ENCODE results near the gene SOX6.

The SOX6 gene

DNA sequence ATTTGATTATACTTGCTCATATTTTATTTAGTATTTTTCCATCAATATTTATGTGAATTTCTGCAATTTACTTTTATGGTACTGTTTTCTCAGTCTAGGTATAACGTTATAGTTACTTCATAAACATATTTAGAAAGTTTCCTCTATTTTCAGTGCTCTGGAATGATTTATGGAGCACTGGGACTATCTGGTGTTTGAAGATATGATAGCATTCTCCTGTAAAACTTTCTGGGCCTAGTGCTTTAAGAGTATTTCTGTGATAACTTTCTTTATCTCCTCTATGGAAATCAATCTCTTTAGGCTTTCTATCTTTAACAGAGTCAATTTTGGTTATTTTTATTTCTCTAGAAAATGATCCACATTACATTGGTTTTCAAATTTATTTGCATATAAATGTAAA lies 85.1 kb downstream of the SOX6 start:
- no peak for DNase-seq (ENCODE audit: low read depth)

DNA sequence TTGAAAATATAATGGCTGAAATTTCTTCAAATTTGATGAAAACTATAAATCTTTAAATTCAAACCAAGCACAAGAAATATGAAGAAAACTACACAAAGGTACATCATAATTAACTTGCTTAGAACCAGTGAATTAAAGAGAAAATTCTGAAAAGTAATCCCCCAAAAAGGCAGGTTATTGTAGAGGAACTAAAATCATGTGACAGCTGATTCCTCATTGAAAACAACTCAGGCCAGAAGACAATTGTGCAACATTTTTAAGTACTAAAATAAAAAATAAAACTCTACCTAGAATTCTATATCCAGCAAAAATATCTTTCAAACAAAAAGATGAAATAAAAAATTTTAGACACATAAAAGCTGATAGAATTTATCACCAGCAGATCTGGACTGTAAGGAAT lies 90.3 kb downstream of the SOX6 start:
- DNase-seq (ENCODE audit: low read depth): no peak

DNA sequence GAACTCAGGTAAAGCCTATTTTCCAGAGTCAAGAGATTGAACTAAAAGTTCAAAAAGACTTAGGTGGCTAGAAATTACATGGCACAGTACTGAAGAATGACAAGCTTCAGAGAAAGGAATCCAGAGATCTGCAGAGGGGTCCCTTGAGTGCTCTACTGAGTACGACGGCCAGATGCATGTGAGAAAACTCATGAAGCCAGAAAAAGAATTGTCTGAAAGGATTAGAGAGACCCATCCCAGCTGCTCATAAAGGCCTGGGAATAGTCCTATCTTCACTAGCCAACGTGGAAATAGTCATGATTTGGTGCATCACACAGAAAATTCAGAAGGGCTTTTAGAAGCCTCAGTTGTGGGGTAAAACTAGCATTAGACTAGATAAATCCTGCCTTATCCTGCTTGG lies 91.3 kb downstream of the SOX6 start:
- DNase-seq (ENCODE audit: low read depth): no peak

DNA sequence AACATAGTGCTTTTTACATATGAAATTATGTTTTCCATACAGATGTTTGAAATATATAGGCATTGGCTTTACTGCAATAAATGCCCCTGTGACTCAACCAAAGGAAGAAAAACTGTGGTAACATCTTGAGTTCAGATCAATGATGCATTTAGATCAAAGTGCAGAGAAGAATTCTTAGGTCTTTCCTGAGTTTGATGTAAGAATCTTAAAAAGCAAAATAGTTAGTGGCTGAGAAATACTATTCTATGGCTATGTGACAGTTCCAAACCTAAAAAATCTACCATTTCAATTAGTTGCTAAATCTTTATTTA lies 93.7 kb downstream of the SOX6 start:
- no peak for DNase-seq (ENCODE audit: low read depth)

DNA sequence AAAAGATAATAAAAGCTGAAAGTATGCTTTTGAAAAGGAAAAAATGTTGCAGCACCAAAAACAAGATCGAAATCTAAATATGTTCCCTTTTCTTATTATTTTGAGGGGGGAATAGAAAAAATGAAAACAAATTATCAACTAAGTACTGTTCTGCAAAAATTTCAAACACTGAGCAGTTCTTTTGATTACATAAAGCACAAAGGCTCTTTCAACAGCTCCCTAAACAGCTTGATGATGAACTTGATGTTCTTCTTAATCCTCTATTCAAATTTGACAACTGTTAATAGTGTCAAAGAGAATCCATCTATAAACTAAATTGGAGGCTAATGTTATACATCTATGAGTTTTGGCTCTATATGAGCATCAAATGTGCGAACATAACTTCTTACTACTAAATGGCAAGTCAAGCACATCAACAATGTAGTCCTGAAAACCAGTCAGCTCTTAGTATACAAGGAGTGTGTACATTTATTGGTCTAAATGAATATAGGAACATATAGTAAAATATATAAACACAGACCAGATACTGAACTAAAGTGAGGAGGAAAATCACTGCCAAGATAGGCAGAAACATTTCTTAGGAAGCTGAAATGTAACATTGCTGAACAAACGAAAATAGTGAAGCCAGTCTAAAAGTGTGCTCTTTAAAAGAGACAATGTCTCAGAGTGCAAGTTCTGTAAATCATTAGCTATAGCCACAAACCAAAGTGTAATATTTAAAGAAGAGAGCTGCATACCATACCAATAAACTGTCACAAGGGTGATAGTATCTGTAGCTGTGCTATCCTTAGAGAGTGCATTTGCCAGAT lies 94.3 kb downstream of the SOX6 start:
- DNase-seq (ENCODE audit: low read depth): no peak

DNA sequence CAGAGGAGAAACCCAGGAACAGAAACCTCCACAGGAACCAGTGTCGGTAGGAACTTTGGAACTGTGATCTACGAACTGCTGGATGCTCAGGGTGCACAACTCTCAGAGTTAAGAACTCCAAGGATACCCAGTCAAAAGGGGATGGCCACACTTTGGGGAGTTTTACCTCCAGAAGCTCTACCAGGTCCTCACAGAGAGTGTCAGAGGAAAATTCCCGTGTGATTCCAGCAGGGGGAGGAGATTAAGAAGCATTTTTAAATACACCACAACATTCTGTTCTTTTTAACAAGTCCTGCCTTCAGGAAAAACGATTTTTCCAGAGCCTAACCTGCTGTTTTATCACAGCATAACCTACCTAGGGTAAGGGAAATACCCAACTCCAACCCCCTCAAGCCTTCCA lies 104.0 kb downstream of the SOX6 start:
- DNase-seq (ENCODE audit: low read depth): no peak

DNA sequence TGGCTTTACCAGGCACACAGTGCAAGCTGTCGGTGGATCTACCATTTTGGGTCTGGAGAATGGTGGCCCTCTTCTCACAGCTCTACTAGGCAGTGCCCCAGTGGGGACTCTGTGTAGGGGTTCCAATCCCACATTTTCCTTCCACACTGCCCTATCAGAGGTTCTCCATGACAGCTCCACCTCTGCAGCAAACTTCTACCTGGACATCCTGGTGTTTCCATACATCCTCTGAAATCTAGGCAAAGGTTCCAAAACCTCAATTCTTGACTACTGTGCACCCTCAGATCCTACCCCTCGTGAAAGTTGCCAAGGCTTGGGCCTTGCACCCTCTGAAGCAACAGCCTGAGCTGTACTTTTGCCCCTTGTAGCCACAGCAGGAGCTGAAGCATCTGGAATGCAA lies 108.1 kb downstream of the SOX6 start:
- no peak for DNase-seq (ENCODE audit: low read depth)

DNA sequence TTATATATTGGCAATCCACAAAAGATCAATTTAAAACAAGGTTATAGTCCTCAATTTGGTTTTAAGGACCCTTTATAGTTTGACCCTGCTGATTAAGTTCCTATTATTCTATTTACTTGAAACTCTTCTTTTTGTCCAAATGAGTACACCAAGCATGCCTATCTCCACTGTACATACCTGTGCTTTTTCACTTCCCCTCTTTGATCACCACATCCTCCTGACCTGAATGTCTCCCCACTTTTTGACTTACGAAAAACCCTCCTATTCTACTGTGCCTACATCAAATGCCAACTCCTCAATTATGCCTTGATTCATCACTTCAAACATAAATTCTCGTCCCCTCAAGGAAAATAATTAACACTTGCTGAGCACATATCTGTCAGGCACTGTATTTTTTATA lies 113.5 kb downstream of the SOX6 start:
- no peak for DNase-seq (ENCODE audit: low read depth)

DNA sequence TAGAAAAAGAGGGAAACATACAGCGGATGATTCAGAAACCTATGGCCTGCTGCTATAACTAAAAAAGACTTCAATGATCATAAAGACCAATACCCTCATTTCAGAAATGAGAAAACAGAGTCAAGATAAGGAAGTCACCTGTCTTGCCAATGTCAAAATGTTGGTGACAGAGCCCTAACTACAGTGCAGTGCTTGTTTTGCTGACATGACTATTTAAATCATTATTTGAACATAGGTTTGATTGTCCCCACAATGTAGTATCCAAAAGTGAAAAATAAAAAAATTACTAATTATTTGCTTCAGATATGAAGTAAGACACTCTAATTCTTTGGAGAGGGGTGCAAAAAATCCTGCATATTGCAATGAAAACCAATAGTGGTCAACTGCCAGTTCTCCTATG lies 115.7 kb downstream of the SOX6 start:
- DNase-seq (ENCODE audit: low read depth): no peak

DNA sequence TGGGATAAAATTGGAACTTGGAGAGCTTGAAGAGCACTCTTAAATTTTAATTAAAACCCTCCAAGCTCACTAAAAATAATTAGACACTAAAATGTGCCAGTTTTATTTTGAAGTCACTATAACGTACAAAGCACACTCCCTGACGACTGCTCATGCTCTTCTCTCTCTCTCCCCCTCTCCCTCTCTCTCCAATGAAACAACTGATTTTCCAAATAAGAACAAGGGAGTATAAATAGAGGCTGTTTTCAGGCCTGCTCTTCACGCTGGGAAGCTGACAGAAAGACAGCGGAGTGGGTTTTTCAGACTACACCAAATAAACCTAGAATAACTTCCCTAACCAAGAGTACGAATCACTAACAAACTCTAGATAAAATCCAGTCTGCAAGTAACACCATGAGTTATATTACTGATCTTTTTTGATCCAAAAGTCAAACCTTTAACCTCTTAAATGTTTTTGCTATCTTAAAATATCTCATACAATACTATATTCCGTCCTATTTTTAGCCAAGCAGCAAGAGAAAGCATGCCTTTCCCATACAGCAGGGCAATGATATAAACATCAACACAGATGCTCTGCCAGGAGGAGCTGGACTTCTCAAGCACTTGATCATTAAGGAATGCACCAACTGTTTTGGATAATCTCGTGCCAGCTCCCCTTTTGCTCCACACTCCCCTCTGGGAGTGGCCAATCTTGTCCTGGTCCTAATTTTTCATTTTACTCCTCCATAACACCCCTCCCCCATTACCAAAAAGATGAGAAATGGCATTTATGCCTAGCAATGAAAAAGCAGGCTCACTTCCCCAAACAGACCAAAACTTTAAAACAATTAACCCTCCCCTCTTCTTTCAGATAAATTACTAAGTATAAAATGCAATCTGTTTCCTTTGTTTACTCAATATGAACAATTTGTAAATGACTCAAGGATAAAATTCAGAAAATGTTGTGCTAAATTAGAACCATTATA lies 116.9 kb downstream of the SOX6 start:
- DNase-seq (ENCODE audit: low read depth): no peak

DNA sequence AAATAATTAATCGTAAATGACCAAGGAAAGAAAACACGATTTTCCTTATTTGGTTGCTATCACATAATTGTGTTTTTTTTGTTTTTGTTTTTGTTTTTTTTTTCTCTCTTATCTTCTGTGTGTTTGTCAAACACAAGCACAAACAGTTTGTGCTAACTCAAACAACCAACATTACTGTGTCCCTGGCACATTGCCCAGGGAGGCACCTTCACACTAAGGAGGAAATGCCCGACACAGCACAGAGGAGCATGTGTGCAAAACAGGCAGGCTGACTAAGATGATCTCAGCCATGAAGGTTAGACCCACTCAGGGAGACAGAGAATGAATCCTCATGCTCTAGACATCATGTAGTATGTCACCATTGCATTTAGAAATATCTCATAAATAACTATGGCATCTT lies 130.1 kb downstream of the SOX6 start:
- no peak for DNase-seq (ENCODE audit: low read depth)

DNA sequence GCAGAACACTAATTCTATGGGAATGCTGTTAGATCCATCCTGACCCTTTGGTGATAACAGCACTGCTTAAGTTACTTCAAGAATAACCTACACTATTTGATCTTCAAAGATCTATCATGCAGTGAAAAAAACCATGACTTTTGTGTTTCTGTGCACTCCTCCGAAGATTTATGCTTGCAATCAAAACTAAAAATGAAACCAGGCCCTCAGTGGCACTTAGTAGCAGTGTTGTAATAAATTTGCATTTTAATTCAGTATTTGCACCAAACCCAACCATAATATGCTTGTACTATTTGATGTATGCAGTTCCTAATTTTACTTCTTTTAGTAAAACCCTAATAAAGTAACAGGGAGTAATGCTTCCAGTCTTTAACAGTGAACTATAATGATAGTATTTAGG lies 130.7 kb downstream of the SOX6 start:
- DNase-seq (ENCODE audit: low read depth): no peak

DNA sequence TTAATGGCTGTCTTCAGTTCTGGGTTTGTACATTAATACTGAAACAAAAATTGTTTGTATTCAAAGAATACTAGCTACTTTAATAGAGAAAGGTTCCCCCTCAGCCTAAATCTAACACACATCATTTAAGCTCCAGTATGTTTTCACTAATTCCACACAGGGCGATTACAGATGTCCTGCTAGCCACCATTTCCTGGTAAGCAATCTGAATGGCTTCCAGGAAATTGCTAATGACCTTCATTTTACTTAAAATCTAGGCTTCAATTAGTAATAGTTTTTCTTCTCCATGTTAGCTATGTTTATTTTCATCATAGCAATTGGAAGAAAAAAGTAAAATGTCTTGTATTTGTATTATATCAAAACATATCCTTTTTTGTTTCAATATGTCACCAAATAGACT lies 132.8 kb downstream of the SOX6 start:
- no peak for DNase-seq (ENCODE audit: low read depth)

DNA sequence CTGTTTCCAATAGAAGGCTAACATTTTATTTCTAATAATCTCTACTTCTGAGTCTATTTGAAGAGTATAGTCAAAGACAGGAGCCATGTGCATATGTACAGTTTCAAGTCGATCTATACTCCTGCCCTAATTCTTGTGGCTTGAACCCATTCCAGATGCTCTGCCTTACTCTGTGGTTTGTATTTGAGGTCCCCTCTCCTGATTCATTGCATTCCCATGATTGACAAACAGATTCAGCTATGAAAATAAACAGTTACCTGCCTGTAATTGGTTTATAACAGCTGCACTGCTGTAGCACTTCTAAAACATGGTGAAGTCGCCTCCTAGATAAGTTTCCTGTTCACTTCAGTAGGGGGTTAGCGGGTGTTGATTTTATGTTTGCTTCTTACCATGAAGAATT lies 138.7 kb downstream of the SOX6 start:
- no peak for DNase-seq (ENCODE audit: low read depth)

DNA sequence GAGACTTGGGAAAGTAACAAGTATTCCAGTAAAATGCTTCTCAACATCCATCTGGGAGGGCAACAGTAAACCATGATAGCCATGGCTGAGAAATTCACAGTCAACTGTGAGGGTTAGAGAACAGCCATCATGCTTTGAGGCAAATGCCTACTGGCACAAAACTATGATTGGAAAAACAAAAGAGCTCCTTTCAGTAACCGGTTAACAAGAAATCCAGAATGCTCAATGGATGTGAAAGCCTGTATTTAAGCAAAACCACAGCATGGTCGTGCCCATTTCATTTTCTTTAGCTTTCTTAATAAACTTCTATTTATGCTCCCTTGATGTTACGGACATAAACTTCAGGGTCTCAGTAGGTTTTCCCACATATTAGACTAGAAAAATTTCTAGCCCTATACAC lies 139.5 kb downstream of the SOX6 start:
- DNase-seq (ENCODE audit: low read depth): no peak

DNA sequence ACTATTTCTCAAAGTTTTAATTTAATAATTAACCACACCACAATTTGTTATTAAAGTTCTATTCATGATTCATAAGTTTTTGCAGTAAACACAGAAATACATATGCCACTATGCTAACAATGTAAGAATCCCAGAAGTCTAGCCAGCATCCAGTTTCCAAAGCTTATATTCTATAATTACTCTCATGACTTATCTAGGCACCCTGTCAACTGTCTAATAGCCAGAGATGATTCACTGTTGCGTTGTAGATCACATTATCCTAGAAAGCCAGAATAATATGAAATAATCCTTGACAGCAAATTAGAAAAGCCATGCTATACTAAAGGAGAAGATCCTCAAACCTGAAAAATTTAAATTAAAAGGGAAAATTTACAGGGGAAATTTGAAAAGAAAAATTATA lies 141.0 kb downstream of the SOX6 start:
- no peak for DNase-seq (ENCODE audit: low read depth)

DNA sequence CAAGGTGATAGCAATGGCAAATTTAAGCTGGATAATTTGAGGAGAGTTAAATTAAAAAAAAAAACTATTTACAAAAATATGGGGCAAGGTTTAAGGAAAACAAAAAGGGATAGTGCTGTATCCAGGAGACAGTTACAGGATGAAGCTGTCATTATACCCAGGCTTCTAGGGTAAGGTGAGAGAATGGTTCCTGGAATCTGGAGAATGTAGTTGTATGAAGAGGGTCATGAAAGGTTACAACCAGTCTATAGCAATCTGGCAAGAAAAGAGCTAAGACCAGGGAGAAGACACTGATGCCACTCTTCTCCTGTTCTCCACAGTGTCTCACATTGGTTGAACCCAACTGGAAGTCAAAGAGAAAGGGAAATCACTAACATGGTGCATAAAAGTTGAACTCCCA lies 144.9 kb downstream of the SOX6 start:
- DNase-seq (ENCODE audit: low read depth): no peak

DNA sequence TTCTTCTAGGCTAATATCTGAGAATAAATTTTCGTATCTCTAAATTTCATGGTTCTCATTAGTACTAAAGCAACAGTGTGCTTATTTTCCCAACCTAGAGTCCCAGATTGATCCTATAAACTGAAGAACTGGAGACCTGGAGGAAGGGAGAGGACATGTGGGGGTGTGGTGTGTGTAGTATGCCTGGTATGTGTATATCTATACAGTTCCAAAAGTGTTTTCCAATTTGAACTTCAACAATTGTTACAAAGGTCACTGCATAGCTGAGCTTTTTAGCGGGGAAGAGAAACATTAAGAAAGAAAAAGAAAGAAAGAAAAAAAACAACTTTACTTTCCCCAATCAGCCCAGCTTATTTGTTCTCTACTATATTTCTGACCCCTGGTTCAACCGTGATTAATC lies 152.1 kb downstream of the SOX6 start:
- no peak for DNase-seq (ENCODE audit: low read depth)

DNA sequence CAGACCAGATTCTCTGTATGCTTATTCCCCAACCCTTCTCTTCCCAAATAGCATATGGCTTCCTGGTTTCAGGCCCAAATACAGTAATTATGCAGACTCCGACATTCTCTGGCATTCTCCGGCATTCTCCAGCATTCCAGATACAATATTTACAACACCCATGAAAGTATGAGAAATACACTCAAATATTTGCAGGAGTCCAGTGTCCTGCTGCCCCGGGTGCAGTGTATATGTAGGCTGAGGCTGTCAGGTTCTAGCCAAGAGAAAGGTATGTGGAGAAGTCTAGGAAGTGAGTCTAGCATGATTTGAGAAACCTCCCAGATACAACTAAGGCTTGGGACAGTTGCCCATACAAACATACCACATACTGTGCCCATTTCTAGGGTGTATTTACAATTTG lies 160.7 kb downstream of the SOX6 start:
- no peak for DNase-seq (ENCODE audit: low read depth)

DNA sequence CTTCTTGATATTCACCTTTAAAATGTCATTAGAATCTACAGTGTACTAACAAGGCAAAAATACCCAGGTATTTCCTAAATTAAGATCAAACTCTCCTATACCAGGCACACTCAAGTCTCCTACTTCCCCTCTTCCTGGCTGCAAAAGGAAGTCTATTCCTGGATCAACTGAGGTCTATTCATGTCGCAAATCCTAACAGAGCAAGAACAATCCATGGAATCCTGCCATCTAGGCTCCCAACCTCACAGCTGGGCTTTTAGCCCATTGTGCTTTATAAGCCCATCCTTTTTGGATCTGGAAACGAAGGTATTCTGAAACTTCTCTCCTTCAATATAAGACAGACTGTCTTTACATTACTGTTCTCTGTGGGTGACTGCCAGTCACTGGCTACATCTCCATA lies 161.8 kb downstream of the SOX6 start:
- no peak for DNase-seq (ENCODE audit: low read depth)

DNA sequence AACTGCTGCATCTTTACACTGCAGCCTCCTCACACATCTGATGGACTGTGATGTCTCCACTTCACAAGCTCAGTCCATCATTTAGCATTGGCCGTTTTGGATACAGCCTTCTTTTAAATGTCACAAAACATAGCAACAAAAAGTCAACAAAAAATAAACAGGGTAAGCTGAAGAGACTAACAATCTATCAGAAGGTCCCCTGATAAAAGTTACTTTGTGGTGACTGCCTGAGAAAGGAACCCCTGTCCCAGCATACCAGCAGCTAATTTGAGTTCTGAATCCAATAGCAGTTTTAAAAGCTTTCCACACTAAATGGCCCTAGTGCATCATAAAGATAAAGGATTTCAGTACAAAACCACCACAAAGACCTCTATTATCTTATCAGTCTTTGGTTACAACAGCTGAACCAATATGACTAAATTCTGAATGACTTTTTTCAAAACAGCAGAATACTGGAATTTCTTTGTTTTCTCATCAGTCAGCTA lies 162.4 kb downstream of the SOX6 start:
- DNase-seq (ENCODE audit: low read depth): no peak

DNA sequence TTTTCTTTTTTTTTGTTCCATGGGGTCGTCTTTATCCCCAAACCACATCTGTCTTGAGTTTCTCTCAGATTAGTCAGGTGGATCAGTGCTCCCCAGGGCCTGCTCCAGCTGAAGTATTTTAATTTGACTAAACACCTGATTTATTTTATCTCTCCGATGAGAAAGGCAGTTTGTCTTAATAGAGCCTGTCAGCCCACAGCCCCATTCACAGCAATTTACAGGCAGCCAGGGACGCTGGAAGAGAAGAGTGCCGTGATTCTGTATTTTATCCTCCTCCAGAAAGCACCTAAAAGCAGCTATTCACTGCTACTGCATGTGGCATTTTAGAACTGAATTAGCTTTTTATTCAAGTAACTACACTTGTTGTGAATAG lies 164.5 kb downstream of the SOX6 start:
- DNase-seq (ENCODE audit: low read depth): no peak

DNA sequence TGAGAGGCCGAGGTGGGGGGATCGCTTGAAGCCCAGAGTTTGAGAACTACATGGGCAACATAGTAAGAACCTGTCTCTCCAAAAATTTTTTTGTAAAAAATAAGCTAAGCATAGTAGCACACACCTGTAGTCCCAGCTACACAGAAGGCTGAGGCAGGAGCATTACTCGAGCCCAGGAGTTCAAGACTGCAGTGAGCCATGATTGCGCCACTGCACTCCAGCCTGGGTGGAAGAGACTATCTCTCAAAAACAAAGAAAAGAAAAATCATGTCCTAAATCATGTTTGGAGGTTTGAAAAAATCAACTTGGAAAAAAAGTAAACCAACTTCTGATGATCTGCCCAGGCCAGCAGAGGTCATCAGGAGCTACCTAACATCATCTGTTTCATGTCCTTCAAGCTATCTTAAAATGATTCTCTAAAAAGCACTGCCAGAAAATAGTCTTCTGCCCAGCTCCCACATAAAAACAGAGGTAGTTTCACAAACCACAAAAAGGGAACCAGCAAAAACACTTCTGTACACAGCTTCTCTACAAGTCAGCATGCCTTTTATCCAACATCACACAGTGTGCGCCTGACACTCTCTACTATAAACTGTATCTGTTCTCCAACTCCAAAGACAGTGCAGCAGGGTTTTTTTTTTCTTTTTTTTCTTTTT lies 165.0 kb downstream of the SOX6 start:
- no peak for DNase-seq (ENCODE audit: low read depth)

Measured in stimulated activated CD8-positive, alpha-beta memory T cell treated with anti-CD3 and anti-CD28 coated beads, Interleukin-12 subunit alpha, Interleukin-12 subunit beta, amount 100 ng/mL, for 4 hours (primary cell).